ENCODE results near the gene SPINK9. TPM values are rescaled to one million over a fixed set of nuclear protein-coding genes. Genes with fewer than 3 reads are reported as not detected.

Gene SPINK9, protein sequence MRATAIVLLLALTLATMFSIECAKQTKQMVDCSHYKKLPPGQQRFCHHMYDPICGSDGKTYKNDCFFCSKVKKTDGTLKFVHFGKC
- total RNA-seq (2022; extraction: Qiagen RNA extraction; ENCODE audit: low read depth), result not detected in 5 replicates

DNA sequence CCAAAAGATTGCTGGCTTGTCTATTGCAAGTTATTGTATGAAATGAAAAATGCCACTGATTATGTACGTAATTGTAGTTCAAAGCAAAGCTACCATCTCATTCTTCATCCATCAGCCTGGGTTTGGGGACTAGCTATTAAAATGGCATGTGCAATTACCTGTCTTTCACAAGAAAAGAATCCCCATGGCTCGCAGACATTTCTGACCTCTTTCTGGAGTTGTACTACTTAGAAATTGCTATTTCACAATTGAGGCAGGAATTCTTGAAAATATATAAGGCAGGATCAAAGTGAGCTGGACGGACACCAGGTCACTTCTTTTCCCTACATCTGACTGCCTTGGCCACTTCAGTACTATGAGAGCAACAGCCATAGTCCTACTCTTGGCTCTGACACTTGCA lies at the start of gene SPINK9:
SPINK9 (plus strand) TSS at position 301 of the 400 bp plus-strand sequence; CDS start at position 356, 55 bp downstream.

DNA sequence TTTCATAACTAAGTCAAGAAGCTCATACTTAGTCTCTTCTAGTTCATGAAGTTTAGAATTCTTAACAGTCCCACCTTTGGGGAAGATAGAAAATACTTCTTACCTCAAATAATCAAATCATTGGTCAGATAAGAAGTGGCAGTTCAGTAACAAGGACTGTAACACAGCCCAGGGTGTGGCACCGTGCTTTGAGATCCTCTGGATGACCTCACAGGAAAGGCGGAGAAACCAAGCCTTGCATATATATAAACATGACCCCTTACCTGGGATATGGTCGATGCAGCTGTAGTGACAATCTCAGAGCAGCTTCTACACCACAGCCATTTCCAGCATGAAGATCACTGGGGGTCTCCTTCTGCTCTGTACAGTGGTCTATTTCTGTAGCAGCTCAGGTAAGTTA lies 23.2 kb upstream of the SPINK9 start, which contains the start of gene SPINK7:
SPINK7 (plus strand) TSS at position 271 of the 400 bp plus-strand sequence; CDS start at position 332, 61 bp downstream.

DNA sequence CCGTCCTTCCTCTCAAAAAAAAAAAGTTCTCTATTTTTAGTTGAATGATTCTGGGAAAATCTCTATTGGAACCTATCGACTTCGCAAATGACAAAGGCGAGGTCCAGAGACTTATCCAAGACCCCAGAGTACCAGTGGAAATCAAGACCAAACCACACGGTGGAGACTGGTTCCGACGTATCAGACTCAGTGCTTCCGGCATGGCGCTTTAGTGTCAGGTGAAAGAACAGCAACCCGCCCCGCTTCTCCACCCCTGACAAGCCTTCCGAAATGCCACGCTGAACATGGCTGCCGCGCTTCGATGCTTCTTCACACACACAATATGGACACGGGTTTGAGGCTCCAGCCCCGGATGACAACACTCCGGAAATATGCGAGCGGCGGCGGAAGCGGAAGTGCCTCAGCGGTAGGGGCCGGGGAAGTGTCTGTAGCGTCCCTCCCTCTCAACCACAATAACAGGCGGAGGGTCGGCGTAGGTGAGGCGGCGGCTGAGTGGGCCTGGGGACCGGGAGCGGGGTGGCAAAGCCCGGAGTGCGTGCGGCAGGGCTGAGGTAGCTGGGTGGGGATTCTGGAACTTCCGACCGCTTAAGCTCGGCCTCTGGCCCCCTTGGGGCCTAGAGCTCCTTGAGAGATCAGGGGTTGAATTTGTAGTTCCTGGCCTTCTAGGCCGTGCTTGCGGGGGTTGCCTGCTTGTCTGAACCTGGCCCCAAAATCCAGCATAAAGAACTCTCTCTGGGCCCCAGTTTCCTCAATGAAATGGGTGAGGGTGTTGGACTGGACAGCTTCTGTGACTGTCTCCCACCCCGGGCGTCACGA lies 48.4 kb downstream of the SPINK9 start, which contains the start of gene FBXO38:
FBXO38 (plus strand) TSS at position 395 of the 816 bp plus-strand sequence. CDS start 10,819 bp downstream, outside the sequence.

Other genes with a start within 250 kb of the SPINK9 start
- not detected in 5 replicates for gene SPINK14, start 167.0 kb upstream of the SPINK9 start, total RNA-seq (2022; extraction: Qiagen RNA extraction; ENCODE audit: low read depth)
- 0.32 to 0.76 TPM (median 0.48 TPM) in 5 replicates for gene SPINK6, start 132.5 kb upstream of the SPINK9 start, total RNA-seq (2022; extraction: Qiagen RNA extraction; ENCODE audit: low read depth)
- not detected in 5 replicates for gene MARCOL, start 97.0 kb upstream of the SPINK9 start, total RNA-seq (2022; extraction: Qiagen RNA extraction; ENCODE audit: low read depth)
- gene SPINK13, start 66.8 kb upstream of the SPINK9 start, total RNA-seq (2022; extraction: Qiagen RNA extraction; ENCODE audit: low read depth), result not detected in 5 replicates
- gene SPINK7, start 23.1 kb upstream of the SPINK9 start, total RNA-seq (2022; extraction: Qiagen RNA extraction; ENCODE audit: low read depth), result not detected in 5 replicates
- gene FBXO38, start 48.4 kb downstream of the SPINK9 start, total RNA-seq (2022; extraction: Qiagen RNA extraction; ENCODE audit: low read depth), result 16.7 to 23.9 TPM (median 18.7 TPM) in 5 replicates